Hematopoietic multipotent progenitor cell (in vitro differentiated cells): ENCODE results near the gene THBS3. TPM values are rescaled to one million over a fixed set of nuclear protein-coding genes. Genes with fewer than 3 reads are reported as not detected.
"Not testable (repeated sequence)": the region's sequence is repeated elsewhere in the genome, so short reads cannot be mapped to it uniquely, and the experiment has no call there.

Experiments used
- DNase-seq, 3 donors: peaks; one replicate each; pipeline ENCODE4 v3.0.0-alpha.2; 2011 to 2015; ENCODE audit warnings: low read depth in 2 of 3, low spot score in 2 of 3
- total RNA-seq: library from RNA; depleted of rRNA; stranded (reverse); fragments of >200 nt; gene quantifications from one replicate; pipeline ENCODE4 v1.2.3, GENCODE V29; 2012

The THBS3 gene
- total RNA-seq, 1 donor: 72.4 TPM

- no peak for DNase-seq
Observed at GRCh38 chr1:155236451-155236850, 28.8 kb upstream of the THBS3 start.

- DNase-seq: not testable (repeated sequence)
Observed at GRCh38 chr1:155235375-155235774, 27.7 kb upstream of the THBS3 start.

GRCh38 chr1:155233502-155233901, 25.8 kb upstream of the THBS3 start:
- DNase-seq: not testable (repeated sequence)

GRCh38 chr1:155232001-155232978, 24.6 kb upstream of the THBS3 start:
- not testable (repeated sequence) for DNase-seq

GRCh38 chr1:155231302-155231701, 23.6 kb upstream of the THBS3 start:
- not testable (repeated sequence) for DNase-seq

GRCh38 chr1:155228096-155228427, 20.4 kb upstream of the THBS3 start:
- DNase-seq: no peak

GRCh38 chr1:155227261-155228095, 19.8 kb upstream of the THBS3 start:
- DNase-seq: peak; percentile 88 to 100 (median 99)

- DNase-seq: no peak
Observed at GRCh38 chr1:155226910-155227260, 19.2 kb upstream of the THBS3 start.

GRCh38 chr1:155226188-155226909, 18.7 kb upstream of the THBS3 start:
- DNase-seq: peak; percentile 59 to 95 (median 90)

GRCh38 chr1:155225404-155225759, 17.7 kb upstream of the THBS3 start:
- not testable (repeated sequence) for DNase-seq

GRCh38 chr1:155223047-155223446, 15.3 kb upstream of the THBS3 start:
- DNase-seq: peak in 1 of 3 donors; percentile 23

GRCh38 chr1:155220211-155220965, 12.7 kb upstream of the THBS3 start:
- DNase-seq: not testable (repeated sequence)

GRCh38 chr1:155219592-155220031, 11.9 kb upstream of the THBS3 start:
- peak in 1 of 3 donors; percentile 52 for DNase-seq

- peak in 1 of 3 donors; percentile 74 for DNase-seq
Observed at GRCh38 chr1:155218854-155219591, 11.3 kb upstream of the THBS3 start.

GRCh38 chr1:155214702-155215101, 7.0 kb upstream of the THBS3 start:
- DNase-seq: not testable (repeated sequence)

GRCh38 chr1:155212051-155212440, 4.3 kb upstream of the THBS3 start:
- DNase-seq: not testable (repeated sequence)

GRCh38 chr1:155211381-155212050, 3.8 kb upstream of the THBS3 start:
- DNase-seq: not testable (repeated sequence)

GRCh38 chr1:155210314-155211104, 2.8 kb upstream of the THBS3 start:
- DNase-seq: no peak
